ENCODE results near the gene PERCC1. TPM values are rescaled to one million over a fixed set of nuclear protein-coding genes. Genes with fewer than 3 reads are reported as not detected.
A peak's percentile ranks its signal among the peaks of the same experiment; 100 is the strongest.
"Not testable (repeated sequence)": the region's sequence is repeated elsewhere in the genome, so short reads cannot be mapped to it uniquely, and the experiment has no call there.

PERCC1 gene
- total RNA-seq, 4 donors from 2014 or later, result 0.67 to 1.7 (median 1.6) TPM; not detected in 1

DNA sequence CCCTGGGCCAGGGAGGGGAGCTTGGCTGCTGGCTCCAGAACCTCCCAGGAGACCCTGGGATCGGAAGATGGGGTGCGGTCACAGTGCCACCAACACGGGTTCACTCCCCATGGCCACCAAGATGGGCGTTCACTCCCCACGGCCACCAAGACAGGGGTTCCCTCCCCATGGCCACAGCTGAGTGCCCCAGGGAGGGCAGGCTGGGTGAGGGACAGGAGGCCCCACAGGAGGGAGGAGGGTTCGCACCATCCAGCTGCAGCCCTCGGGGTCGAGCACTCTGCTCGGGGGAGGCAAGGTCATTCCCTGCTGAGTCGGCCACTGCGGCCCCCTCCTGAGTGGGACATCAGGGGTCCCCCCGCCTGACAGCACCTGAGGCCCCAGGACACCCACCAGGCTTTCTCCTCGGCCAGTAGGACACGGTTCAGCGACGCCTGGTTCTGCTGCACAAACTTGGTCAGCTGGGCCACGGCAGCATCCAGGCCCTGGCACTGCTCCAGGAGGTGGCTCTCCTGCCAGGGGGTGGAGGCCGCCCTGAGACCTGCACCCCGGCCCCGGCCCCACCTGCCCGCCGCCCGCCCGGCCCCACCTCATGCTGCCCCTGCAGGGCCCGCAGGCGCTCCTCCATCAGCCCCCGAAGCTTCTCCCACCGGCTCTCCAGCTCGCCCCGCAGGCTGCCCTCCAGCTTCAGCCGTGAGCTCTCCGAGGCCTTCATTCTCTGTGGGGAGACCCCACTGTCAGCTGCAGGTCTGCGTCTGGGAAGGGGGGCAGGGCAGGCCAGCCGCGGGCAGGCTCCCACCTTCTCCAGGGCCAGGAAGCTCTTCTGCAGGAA is 7.6 kb downstream of the PERCC1 start:
- peak; percentile 81 for DNase-seq
- peaks cover 0 to 10% of the 10 kb centered on the region in 2 donors for H3K4me1 ChIP-seq
- H3K9me3 ChIP-seq, result no peaks in the 10 kb centered on the region
- H3K27ac ChIP-seq, result no peak overlapping the region
- TF ChIP-seq, protein P1, sequence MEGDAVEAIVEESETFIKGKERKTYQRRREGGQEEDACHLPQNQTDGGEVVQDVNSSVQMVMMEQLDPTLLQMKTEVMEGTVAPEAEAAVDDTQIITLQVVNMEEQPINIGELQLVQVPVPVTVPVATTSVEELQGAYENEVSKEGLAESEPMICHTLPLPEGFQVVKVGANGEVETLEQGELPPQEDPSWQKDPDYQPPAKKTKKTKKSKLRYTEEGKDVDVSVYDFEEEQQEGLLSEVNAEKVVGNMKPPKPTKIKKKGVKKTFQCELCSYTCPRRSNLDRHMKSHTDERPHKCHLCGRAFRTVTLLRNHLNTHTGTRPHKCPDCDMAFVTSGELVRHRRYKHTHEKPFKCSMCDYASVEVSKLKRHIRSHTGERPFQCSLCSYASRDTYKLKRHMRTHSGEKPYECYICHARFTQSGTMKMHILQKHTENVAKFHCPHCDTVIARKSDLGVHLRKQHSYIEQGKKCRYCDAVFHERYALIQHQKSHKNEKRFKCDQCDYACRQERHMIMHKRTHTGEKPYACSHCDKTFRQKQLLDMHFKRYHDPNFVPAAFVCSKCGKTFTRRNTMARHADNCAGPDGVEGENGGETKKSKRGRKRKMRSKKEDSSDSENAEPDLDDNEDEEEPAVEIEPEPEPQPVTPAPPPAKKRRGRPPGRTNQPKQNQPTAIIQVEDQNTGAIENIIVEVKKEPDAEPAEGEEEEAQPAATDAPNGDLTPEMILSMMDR (IDR thresholded peaks at IDR 0.05), result no peak
- no peak for TF ChIP-seq POLR2A (IDR thresholded peaks at IDR 0.05)
- intact Hi-C loops (cut with DNase I), result no loop called here
- H3K36me3 ChIP-seq, result no peaks in the 10 kb centered on the region
- H3K27me3 ChIP-seq, result no peaks in the 10 kb centered on the region
- no peak overlapping the region for H3K4me3 ChIP-seq (replicated peaks in 1 of 3)
- WGBS, 2 donors, result 48% methylated on average over 15 of the region's 35 CpGs; no CpG with 5 or more reads in 1 of the 2 donors

DNA sequence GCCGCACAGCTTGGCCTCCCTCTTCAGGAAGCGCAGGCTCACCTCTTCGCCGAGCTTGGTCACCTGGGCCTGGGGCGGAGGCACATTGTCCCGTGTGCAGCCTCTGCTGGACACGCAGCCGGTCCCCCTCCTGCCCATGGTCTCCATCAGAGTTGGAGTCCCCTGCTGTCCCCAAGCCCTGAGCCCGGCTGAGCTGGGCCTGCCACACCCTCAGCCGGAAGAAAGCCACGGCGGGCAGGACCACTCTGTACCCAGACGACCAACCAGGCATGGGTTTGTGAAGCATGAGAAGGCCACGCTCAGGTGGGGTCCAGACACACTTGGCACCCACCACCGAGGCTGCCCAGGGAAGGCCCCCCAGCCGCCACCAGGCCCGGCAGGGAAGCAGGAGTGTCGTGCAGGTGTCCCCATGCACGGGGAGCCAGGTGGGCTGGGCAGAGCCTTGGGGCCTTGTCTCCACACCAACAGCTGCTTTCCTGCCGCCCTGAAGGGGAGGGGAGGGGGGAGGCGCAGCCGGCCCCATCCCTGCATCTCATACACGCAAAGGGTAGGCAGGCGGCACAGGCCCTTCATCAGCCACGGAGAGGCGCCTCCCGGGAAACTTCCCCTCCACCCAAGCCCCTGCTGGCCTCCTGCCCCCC is 8.3 kb downstream of the PERCC1 start:
- WGBS, 2 donors, result 72 to 80% methylated on average over 18 of the region's 27 CpGs
- intact Hi-C loops (cut with DNase I), result no loop called here
- H3K4me3 ChIP-seq (replicated peaks in 1 of 3), result no peak overlapping the region
- no peak overlapping the region for H3K27ac ChIP-seq
- H3K36me3 ChIP-seq, result no peaks in the 10 kb centered on the region
- TF ChIP-seq POLR2A (IDR thresholded peaks at IDR 0.05), result no peak
- TF ChIP-seq, protein P1 (IDR thresholded peaks at IDR 0.05), result no peak
- no peak for DNase-seq
- H3K4me1 ChIP-seq, result peaks cover 0 to 10% of the 10 kb centered on the region in 2 donors
- no peaks in the 10 kb centered on the region for H3K9me3 ChIP-seq
- no peaks in the 10 kb centered on the region for H3K27me3 ChIP-seq

GRCh38 chr16:1439699-1440074 is 8.8 kb downstream of the PERCC1 start:
- H3K9me3 ChIP-seq; H3K27ac ChIP-seq; H3K4me3 ChIP-seq (replicated peaks in 1 of 3); H3K4me1 ChIP-seq; H3K36me3 ChIP-seq; H3K27me3 ChIP-seq; intact Hi-C loops (cut with DNase I); DNase-seq: not testable (repeated sequence)
- WGBS, 2 donors, result 95 to 98% methylated on average over 3 to 4 of the region's 4 CpGs

DNA sequence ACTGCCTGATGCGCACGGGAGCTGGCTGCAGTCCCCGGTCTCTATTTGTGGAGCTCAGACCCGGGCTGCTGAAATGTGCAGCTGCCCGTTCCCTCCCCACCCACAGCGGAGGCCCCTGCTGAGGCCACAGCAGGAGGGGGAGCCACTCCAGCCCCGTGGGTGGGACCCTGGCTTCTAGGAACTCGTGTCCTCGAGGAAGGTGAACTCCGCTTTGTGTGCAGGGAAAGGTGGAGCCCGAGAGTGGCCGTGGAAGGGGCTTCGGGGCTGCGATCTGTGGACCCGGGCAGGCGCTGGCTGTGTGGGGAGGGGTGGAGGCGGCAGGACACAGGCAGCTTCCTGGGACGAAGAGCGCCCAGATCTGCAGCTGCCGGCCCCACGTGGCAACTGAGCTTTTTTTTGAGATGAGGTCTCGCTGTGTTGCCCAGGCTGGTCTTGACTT is 10.5 kb downstream of the PERCC1 start:
- Histone ChIP-seq H3K4me3 (replicated peaks in 1 of 3) (no peak overlapping the region), H3K36me3 (peaks cover 7 to 10% of the 10 kb centered on the region in 2 donors), H3K27me3 (no peaks in the 10 kb centered on the region), H3K4me1 (peaks cover 0 to 10% of the 10 kb centered on the region in 2 donors), H3K27ac (no peak overlapping the region), H3K9me3 (no peaks in the 10 kb centered on the region)
- intact Hi-C loops (cut with DNase I), result no loop called here
- TF ChIP-seq, protein P1 (IDR thresholded peaks at IDR 0.05), result no peak
- TF ChIP-seq POLR2A (IDR thresholded peaks at IDR 0.05), result no peak
- DNase-seq, result no peak
- WGBS, 2 donors, result 75 to 84% methylated on average over 15 to 22 of the region's 22 CpGs

GRCh38 chr16:1442697-1443096 is 11.8 kb downstream of the PERCC1 start:
- DNase-seq, result no peak
- Histone ChIP-seq H3K4me3 (replicated peaks in 1 of 3) (no peak overlapping the region), H3K36me3 (peaks cover 16 to 17% of the 10 kb centered on the region in 2 donors), H3K27ac (no peak overlapping the region), H3K27me3 (no peaks in the 10 kb centered on the region), H3K9me3 (no peaks in the 10 kb centered on the region), H3K4me1 (peaks cover 0 to 10% of the 10 kb centered on the region in 2 donors)
- no peak for TF ChIP-seq POLR2A (IDR thresholded peaks at IDR 0.05)
- TF ChIP-seq, protein P1 (IDR thresholded peaks at IDR 0.05), result no peak
- intact Hi-C loops (cut with DNase I), result no loop called here
- WGBS, 2 donors, result 88% methylated on average over 15 of the region's 24 CpGs; no CpG with 5 or more reads in 1 of the 2 donors
